ENCODE measurements around the gene CIAO3.
"Not testable (repeated sequence)": the region's sequence is repeated elsewhere in the genome, so short reads cannot be mapped to it uniquely, and the experiment has no call there.

The CIAO3 gene

DNA sequence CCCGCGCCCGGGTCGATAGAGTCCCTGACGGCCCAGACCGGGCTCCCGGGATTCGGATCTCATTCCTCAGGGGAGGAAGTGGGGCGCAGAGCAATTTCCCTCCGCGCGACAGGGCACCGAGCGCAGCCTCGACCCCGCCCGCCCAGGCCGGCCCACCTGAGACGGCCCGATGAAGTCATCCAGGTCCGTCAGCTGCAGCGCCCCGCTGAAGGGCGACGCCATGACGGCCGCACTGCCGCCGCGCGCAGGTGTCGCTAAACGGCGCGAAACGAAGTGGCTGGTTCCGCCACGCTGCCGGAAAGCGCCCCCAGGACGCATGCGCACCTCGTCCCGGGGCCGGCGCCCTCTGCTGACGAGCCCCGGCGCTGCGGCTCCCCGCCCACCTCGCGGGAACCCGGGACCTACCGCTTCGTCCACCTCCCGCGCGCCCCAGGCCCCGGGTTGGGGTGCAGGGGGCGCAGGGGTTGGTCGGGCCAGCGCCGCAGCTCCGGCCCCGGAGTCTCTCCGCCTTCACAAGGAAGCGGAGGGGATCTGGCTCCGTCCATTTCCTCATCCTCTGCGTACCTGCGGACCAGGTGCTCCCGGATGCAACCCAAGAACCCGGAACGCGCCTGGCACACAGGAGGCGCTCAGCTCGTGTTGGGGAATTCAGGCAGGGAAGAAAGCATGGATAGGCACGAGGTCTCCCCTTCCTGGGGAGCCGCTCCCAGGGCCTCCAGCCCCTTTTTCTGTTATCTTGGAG is at the start of gene CIAO3:
Gene CIAO3, minus strand, starts transcription at position 234 of the 742 bp plus-strand sequence. Its CDS starts 12 bp downstream, at position 222.
- no peak for FAIRE-seq

DNA sequence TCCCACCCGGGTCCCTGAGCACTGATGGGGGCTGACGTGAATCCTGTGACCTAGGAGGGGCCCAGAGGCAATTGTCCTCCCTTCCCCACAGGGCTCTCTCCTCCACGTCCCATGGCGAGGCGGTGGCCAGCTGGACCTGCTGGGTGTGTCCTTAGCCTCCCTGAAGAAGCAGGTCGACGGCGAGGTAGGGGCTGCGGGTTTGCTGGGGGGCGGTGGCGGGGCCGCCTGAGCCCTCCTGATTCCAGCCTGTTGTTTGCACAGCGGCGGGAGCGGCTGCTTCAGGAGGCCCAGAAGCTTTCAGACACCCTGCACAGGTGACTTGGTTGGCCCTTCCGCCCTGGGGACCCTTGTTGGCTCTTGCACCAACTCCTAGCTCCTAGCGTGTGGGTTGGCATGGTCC is 49.3 kb upstream of the CIAO3 start:
- FAIRE-seq, result no peak

DNA sequence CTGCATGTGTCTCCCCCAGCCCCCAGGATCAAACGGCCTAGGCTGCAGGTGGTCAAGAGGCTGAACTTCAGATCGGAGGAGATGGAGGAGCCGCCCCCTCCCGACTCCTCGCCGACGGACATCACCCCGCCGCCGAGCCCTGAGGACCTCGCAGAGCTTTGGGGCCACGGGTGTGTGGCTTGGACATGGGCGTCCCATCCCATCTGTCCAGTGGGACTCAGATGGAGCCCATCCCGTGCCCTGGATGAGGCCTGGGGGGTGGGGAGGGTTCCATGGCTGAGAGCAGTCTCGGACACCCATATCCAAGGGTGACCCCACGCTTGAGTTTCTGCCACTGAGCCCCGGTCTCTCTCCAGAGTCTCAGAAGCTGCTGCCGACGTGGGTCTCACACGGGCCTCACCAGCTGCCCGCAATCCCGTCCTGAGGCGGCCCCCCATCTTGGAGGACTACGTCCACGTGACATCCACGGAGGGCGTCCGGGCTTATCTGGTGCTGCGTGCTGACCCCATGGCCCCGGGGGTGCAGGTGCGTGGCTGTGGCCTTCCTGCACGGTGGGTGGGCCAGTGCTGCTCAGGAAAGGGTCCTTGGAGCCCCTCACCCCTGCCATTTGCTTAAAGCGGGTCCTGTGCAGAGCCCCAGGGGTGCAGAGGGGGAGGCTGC is 48.5 kb upstream of the CIAO3 start:
- no peak for FAIRE-seq

DNA sequence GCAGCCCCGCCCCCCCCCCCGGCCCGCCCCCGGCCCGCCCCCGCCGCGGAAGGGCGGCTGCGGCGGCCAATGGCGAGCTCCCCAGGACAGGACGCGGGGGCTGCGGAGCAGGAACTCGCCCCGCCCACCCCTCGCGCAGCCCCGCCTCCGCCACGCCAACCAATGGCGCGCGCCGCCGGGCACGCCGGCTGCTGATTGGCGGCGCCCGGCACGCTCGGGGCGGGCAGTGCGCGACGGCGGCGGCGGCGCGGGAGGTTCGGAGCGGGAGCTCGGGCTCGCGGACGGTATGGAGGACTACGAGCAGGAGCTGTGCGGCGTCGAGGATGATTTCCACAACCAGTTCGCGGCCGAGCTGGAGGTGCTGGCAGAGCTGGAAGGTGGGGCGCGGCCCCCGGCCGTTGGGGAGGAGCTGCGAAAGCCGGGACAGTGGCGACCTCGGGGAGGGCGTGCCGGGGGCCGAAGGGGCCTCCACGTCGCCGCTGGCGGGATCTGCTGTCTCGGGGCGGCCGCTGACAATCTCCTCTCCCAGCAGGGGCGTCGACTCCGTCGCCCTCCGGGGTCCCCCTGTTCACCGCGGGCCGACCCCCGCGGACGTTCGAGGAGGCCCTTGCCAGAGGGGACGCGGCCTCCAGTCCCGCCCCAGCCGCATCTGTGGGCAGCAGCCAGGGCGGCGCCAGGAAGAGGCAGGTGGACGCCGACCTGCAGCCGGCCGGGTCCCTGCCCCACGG is 47.8 kb upstream of the CIAO3 start, which contains the start of gene CHTF18:
Gene CHTF18, plus strand, starts transcription at position 222 of the 728 bp plus-strand sequence. Its CDS starts 65 bp downstream, at position 287.
- FAIRE-seq, result no peak

DNA sequence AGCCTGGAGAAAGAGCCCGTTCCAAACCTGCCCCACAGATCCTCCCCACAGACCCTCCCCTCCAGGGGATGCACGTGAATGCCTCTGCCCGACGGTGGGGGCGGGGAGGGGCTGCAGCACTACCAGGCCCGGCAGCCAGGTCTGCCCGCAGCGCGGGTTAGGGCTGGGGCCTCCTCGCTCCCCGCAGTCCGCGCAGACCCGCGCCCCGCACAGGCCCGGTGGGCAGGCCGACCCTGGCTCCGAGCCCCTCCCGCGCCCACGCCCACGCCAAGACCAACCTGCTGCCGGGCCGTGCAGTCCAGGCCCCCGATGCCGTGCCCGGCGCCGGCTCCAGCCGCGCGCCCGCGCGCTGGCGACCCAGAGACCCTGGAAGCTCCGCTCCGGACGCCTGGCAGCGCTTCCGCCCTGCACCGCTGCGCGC is 47.2 kb upstream of the CIAO3 start, which contains the start of gene RPUSD1:
Gene RPUSD1, minus strand, starts transcription at position 404 of the 421 bp plus-strand sequence. CDS start 644 bp downstream, outside the sequence.
- no peak for FAIRE-seq

DNA sequence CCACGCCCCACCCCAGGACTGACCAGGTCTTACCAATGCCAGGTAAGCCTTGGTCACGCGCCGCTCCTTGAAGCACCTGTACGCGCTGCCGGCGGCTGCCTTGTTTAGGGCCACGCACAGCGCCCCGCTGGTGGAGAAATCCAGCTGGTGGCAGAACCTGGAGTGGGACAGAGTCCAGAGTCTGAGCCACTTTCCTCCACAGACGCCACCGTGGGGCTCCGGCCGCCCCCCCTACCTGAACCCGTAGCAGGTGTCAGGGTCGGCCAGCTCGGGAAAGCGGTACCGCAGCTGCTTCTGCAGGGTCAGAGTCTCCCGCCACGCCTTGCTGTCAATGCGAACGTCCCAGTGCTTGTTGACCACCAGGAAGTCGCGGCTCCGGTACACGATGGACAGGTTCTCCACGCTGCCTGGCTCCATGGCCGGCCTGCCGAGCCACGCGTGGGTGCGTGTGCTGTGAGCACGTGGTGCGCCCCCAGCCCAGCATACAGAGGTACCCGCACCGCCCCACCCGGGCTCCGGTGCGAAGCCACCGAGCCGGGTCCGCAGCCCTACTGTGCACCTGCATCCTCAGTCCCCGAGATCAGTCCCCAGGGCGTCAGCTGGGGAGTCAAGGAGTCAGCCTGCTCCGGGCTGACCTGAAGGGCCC is 46.6 kb upstream of the CIAO3 start:
- FAIRE-seq, result no peak

DNA sequence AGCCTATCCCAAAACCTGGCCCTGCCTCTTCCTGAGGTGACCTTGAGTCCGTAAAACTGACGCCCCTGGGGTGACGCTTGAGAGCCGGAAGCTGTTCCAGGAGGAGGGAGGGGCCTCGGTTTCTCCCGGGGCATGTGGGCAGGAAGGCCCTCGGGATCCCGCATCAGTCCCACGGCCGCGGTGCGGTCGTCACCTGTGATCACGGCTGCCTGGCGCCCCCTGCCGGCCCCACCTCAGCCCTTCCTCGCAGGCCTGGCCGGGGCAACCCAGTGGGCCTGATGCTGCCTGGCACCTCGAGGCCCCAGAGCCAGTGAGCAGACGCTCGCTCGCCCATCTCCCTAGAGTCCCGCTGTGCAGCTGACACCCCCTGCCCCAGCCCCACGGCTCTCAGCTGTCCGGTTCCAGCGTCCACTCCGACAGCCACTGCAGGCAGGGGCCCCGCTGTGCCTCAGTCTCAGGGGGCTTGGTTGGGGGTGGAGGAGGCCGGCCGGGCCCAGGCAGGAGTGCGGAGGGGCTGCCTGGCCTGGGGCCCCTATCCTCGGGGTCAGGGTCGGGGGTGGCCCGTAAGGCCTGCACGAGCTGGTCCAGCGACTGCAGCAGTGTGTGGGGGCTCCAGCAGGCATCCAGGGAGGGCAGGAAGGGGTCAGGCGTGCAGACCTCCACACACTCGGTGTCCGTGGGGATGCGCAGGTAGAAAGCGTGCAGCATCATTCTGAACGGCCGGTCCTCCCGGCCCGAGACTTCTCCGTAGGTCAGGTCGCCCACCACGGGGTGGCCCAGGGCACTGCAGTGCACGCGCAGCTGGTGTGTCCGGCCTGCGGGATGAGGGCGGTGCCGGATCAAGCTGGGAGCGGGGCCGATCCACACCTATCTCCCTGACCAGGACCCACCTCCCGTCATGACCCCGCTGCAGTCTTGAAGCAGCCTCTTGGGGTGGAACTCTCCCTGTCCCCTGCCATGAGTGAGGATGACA is 45.1 kb upstream of the CIAO3 start:
- no peak for FAIRE-seq

DNA sequence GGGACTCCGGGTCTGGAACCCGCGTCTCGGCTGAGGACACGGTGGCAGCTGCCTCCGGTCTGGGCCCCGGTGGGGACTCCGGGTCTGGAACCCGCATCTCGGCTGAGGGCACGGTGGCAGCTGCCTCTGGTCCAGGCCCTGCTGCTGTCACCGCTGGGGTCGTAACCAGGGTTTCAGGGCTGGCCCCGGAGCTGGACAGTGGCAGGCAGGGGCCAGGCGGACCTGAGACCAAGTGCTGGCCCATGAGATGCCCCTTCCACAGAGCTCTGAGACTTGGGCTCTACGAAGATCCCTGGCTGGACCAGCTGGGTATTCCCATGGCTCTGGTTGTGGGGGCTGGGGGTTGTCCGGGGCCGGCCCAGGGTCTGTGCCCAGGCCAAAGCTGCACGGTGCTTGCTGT is 43.6 kb upstream of the CIAO3 start:
- FAIRE-seq, result no peak

DNA sequence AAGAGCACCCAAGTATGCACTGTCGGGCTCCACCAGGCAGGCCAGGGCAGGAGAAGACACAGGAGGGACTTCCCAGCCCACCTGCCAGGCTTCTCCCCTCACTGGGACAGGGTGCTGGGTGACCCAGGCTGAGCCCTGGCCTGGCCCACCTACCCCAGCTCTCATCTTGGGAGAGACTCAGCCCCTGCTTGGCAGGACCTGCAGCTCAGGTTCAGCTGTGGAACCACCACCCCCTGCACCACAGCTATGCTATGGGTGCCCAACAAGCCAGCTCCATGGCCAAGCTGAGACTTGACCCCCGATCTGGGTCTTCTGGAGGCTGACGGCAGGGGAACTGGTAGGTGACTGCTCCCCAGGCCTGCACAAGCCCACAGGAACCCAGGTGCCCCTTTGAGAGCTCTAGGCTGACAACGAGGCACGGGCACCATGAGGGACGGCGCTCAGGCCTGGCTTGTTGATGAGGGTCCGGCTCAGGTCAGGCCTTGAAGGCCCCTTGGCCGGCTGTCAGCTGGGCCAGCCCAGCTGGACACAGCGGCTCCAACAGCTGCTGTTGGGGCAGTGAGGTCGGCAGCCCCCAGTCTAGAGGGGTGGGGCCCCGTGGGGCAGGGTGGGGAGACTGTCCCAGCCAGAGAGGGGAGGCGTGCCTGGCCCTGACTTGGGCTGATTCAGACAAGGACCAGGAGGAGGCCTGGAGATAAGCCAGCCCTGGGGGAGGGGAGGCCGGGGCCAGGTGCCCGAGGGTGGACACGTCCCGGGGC is 42.8 kb upstream of the CIAO3 start:
- FAIRE-seq, result no peak

DNA sequence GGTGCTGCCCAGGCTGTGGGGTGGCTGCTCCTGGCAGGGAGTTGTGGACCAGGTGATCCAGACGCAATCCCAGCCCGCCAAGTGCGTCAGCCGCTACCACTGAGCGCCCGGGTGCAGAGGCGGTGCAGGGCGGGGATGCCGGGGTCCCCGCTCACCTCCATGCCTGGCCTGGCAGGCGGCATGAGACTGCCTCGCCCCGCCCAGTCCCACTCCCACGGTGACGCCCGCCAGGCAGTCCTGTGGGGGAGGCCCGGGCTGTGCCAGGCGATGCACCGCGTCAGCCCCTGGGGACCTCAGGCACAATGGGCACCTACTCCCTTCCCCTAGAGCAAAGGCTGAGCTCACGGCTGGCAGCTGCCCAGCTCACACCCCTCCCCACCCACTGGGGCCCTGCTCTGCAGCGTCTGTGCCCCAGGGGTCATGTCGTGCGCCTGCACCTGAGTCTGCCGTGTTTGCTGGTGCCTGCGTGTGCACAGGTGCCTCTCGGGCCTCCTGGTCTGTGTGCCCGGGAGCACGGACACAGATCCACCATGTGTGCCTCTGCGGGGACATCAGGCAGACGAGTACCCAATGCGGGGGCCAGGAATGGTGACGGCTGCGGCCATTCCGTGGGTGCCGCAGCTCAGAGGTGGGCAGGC is 42.1 kb upstream of the CIAO3 start:
- no peak for FAIRE-seq

DNA sequence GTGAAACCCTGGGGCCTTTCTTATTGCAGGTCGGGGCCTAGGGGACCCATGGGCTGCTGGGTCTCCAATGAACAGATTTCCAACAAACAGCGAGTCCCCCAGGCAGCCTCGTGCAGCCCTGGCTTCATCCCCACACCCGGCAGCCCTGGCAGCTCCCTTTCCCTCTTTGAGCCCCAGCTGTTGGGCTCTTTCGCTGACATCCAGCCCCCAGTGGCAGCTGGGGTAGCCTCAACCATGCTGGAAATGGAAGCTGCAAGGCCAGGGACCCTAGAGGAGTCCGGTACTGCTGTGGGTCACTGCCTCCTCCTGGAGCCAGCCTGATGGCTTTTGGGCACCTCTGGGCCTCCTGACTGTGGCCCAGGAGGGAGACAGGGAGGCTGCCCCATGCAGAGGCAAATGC is 41.5 kb upstream of the CIAO3 start:
- FAIRE-seq, result no peak

DNA sequence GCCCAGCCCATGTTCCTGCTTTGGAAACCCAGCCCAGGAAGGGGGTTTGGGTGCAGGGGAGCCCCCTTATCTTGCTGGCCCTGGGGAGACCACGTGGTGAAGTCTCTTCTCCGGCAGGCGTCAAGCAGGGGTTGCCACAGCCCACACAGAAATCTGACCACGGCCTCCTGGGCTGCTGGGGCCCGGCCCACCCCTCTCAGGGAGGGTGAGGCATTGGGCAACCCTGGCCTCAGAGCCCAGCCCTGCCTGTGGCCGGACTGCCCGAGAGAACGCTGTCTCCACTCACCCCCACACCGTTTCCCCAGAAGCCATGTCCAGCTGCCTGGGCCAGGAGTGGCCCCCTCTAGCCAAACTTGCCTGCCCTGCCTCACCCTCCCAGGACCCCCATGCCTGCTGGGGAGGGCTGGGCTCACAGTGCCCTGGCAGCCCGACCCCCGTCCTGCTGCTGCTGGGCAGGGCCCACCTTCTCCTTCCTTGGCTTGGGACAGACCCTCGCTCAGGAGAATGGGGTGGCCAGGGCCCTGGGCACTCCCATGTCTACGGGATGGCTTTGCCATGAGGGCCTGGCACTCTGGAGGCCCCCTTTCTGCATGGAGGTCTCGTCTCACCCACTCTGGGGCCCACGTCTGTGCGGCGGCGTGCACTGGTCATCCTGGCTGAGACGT is 40.7 kb upstream of the CIAO3 start:
- FAIRE-seq, result no peak

DNA sequence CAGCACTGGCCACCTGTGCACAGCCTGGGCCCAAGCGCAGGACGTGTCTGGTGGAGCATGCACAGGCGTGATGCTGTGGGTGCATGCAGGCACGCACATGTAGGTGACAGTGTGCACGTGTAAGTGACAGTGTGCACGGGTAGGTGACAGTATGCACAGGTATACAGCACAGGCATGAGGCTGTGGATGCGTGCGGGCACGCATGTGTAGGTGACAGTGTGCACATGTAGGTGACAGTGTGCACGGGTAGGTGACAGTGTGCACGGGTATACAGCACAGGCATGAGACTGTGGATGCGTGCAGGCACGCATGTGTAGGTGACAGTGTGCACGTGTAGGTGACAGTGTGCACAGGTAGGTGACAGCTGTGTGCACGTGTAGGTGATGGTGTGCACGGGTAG is 39.5 kb upstream of the CIAO3 start:
- FAIRE-seq, result no peak

DNA sequence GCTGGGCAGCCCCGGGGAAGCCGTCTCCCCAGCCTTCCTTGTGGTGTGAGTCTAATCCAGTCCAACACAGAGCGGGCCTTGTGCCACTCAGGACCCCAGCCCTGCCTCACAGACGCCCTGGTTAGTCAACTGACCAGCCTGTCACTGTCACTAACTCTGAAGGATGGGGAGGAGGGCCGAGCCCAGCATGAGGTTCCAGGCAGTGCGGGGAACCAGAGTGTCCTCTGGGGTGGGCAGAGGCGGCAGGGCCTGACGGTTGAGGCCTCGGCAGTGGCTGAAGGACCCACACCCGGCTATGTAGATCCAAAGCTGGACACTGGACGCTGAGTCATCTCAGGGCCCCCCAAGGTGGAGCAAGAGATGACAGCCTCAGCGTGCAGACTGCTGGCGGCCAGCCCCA is 38.8 kb upstream of the CIAO3 start:
- no peak for FAIRE-seq

DNA sequence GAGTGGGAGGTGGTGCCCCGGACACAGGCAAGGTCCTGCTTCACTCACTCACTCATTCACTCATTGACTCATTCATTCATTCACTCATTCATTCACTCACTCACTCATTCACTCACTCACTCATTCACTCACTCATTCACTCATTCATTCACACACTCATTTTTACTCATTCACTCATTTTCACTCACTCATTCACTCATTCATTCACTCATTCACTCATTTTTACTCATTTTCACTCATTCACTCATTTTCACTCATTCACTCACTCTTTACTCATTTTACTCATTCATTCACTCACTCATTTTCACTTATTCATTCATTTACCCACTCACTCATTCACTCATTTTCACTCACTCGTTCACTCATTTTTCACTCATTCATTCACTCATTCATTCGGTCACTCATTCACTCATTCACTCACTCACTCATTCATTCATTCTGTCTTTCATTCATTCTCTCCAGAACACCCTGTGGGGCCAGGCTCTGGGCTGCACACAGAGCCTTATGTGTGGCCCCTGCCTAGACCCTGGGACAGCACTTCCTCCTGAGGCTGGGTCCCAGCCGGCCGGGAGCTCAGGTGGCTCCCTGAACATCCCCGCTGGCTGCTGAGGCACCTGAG is 38.2 kb upstream of the CIAO3 start:
- FAIRE-seq, result no peak

DNA sequence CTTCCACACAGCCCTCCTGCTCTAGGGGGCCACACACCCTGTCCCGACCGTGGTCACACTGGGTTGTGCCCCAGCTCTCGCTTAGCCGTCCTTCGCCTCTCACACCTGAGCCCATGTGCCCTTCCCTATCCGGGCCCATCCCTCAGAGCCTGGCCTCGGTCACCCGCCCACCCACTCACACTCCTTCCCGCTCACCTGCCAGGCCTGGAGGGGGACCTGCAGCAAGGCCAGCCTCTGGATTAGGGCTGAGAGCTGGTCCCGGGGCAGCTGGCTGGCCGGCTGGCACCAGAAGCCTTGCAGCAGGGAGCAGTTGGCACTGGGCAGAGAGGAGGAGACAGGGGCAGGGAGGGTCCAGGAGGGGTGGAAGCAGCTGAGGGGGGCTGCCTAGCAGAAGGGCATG is 37.6 kb upstream of the CIAO3 start:
- FAIRE-seq, result no peak

DNA sequence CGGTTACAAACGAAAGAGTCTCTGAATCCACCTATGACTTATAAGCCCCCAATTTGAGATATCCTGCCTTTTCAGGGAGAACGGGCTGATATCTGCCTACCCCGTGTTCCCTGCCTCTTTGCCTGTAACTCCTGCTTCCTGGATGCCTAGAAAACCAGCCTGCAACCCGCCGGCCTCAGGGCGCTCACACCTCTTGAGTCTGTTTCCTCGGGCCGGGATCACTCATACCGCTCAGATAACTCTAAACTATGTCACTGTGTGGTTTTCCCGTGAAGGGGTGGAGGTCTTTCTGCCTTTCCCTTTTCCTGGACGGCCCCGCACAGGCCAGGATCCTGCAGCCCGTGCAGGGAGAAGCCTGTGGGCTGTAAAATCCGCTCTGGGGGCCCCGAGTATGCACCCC is 37.0 kb upstream of the CIAO3 start:
- FAIRE-seq, result no peak

DNA sequence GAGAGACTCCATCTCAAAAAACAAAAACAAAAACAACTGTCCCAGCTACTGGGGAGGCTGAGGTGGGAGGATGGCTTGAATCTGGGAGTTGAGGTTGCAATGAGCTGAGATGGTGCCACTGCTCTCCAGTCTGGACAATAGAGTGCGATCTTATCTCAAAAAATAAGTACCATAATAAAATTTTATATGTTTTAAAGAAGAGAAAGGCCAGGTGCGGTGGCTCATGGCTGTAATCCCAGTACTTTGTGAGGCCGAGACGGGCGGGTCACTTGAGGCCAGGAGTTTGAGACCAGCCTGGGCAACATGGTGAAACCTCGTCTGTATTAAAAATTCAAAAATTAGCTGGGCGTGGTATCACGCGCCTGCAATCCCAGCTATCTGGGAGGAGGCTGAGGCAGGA is 36.0 kb upstream of the CIAO3 start:
- FAIRE-seq, result no peak

DNA sequence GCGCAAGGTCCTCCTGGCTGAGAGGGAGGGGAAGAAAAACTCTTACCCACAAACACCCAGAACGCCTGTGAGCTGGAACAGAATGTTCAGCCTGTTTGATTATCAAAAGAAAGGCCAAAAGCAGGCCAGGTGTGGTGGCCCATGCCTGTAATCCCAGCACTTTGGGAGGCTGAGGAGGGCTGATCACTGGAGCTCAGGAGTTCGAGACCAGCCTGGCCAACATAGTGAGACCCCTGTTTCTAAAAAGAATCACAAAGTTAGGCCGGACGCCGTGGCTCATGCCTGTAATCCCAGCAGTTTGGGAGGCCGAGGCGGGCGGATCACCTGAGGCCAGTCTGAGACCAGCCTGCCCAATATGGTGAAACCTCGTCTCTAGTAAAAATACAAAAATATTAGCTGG is 35.5 kb upstream of the CIAO3 start:
- not testable (repeated sequence) for FAIRE-seq

All from TTC549 (cell line).